Kidney epithelial cell (primary cell): ENCODE measurements around the gene TLCD5. TPM values are rescaled to one million over a fixed set of nuclear protein-coding genes. Genes with fewer than 3 reads are reported as not detected.

Source experiments
- DNase-seq: peaks from one replicate; pipeline ENCODE4 v3.0.0-alpha.2; 2010; ENCODE audit warnings: low read depth
- H3K27me3 ChIP-seq: 2 replicates; pipeline ENCODE4 v1.6.0; 2011; ENCODE audit warnings: low read length; ENCODE audit not compliant: control insufficient read depth, insufficient read depth
- H3K36me3 ChIP-seq: 2 replicates; pipeline ENCODE4 v1.5.1; 2011; ENCODE audit warnings: low read length; ENCODE audit not compliant: control insufficient read depth, insufficient read depth
- H3K4me3 ChIP-seq: 2 replicates; pipeline ENCODE4 v1.5.1; 2011; ENCODE audit warnings: low read depth, mild to moderate bottlenecking, control low read depth, low read length
- CTCF ChIP-seq: IDR thresholded peaks from 2 replicates; pipeline ENCODE4 v1.5.1; 2011; ENCODE audit warnings: mild to moderate bottlenecking, moderate library complexity, low read length, control low read depth, inconsistent platforms; ENCODE audit not compliant: insufficient read depth, poor library complexity, severe bottlenecking
- total RNA-seq: library from RNA; depleted of rRNA; stranded (reverse); fragments of >200 nt; gene quantifications from 2 replicates; pipeline ENCODE4 v1.2.3, GENCODE V29; 2015

TLCD5 gene
- total RNA-seq, 1 donor from 2014 or later, result 9.3 TPM

GRCh38 chr11:120308081-120308480 lies 17.0 kb upstream of the TLCD5 start:
- Histone ChIP-seq H3K4me3 (no peak overlapping the region), H3K27me3 (no peaks in the 10 kb centered on the region), H3K36me3 (no peaks in the 10 kb centered on the region)
- TF ChIP-seq CTCF, result no peak
- no peak for DNase-seq

- TF ChIP-seq CTCF, result no peak
- H3K36me3 ChIP-seq, result no peaks in the 10 kb centered on the region
- DNase-seq, result no peak
- no peaks in the 10 kb centered on the region for H3K27me3 ChIP-seq
- no peak overlapping the region for H3K4me3 ChIP-seq
These were observed 14.2 kb upstream of the TLCD5 start for GRCh38 chr11:120310870-120311269.

- DNase-seq, result no peak
These were observed 10.2 kb upstream of the TLCD5 start for GRCh38 chr11:120314861-120315260.

GRCh38 chr11:120316880-120317688 lies 8.0 kb upstream of the TLCD5 start:
- TF ChIP-seq CTCF, result no peak
- no peaks in the 10 kb centered on the region for H3K36me3 ChIP-seq
- no peak for DNase-seq
- H3K27me3 ChIP-seq, result no peaks in the 10 kb centered on the region
- no peak overlapping the region for H3K4me3 ChIP-seq

More at GRCh38 chr11:120314861-120315260, 10.2 kb upstream of the TLCD5 start:
- TF ChIP-seq CTCF, result no peak
- no peaks in the 10 kb centered on the region for H3K27me3 ChIP-seq
- no peak overlapping the region for H3K4me3 ChIP-seq
- no peaks in the 10 kb centered on the region for H3K36me3 ChIP-seq

- H3K27me3 ChIP-seq, result no peaks in the 10 kb centered on the region
- H3K4me3 ChIP-seq, result no peak overlapping the region
- no peak for TF ChIP-seq CTCF
- no peak for DNase-seq
- no peaks in the 10 kb centered on the region for H3K36me3 ChIP-seq
These were observed 7.2 kb upstream of the TLCD5 start for GRCh38 chr11:120317689-120318480.

- H3K4me3 ChIP-seq, result no peak overlapping the region
- TF ChIP-seq CTCF, result no peak
- DNase-seq, result no peak
- H3K27me3 ChIP-seq, result no peaks in the 10 kb centered on the region
- H3K36me3 ChIP-seq, result no peaks in the 10 kb centered on the region
These were observed 6.2 kb upstream of the TLCD5 start for GRCh38 chr11:120318906-120319305.
